GM12892 (cell line): ENCODE measurements around the gene SEMA3F.

Source experiments
- POLR2A ChIP-seq: IDR thresholded peaks from 2 replicates; pipeline ENCODE4 v1.6.1; 2011; ENCODE audit warnings: low read depth, low read length, control low read depth
- POLR2AphosphoS5 ChIP-seq: IDR thresholded peaks from 2 replicates; pipeline ENCODE4 v1.6.1; 2011; ENCODE audit warnings: low read depth, low read length, control low read depth
- TAF1 ChIP-seq: IDR thresholded peaks from 2 replicates; pipeline ENCODE4 v1.6.1; 2011; ENCODE audit warnings: low read depth, mild to moderate bottlenecking, control low read depth, low read length, borderline replicate concordance

DNA sequence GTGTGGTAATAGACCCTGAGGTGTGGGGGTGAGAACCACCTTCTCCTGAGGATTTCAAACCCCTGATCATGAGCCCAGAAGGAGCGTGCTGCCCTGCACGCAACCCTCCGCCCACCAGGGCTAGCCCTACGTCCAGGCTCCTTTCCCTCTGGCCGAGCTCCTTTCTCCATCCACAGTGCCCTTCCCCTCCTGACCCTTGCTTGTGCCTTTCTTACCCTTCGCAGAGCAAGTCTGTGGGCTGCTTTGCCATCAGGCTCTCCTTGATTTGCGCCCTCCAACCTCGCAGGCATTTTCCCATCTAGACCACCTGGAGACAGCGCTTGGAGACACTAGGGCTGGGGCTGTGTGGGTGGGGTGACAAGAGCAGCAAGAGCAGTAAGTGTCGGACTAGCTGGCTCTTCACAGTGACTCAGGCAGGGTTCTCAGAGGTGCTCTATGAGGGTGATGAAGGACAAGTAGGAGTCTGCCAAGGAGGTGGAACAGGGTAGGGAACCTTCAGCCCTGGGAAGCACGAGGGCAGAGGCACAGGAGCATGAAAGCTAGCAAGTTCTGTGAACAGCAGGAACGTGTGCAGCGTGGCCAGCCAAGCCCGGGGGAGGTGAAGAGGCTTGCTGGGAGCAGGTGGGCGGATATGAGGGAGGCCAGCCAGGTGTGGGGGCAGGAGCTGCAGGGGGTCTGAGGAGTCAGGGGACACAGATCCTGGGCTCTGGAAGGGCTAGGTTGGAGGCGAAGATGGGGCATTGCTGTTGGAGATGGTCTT is 47.4 kb downstream of the SEMA3F start:
- TF ChIP-seq POLR2A (no peak), TAF1 (no peak), POLR2AphosphoS5 (no peak)
